Calu3 (cell line): ENCODE results near the gene KANSL1. TPM values are rescaled to one million over a fixed set of nuclear protein-coding genes. Genes with fewer than 3 reads are reported as not detected.

Source experiments
- BruUV-seq: library from RNA; stranded (reverse); fragments of 400-500 nt; replicated peaks from 2 replicates; lab custom pipeline; 2021; lab: Mats Ljungman, UMichigan
- CTCF ChIA-PET: fragments of 300-600 bp; sonication (Branson Sonifier 250); formaldehyde crosslinking; loops from one replicate; lab custom pipeline; 2022; ENCODE audit warnings: antibody characterized with exemption; lab: Charles Lee
- DNase-seq: peaks from one replicate; pipeline ENCODE4 v3.0.0; 2022
- H3K27ac Mint-ChIP-seq: one replicate; pipeline ENCODE4 v1.8.0; 2022; ENCODE audit warnings: mixed read lengths; ENCODE audit not compliant: unreplicated experiment
- H3K27me3 Mint-ChIP-seq: one replicate; pipeline ENCODE4 v1.8.0; 2022; ENCODE audit warnings: mixed read lengths; ENCODE audit not compliant: unreplicated experiment
- H3K36me3 Mint-ChIP-seq: one replicate; pipeline ENCODE4 v1.8.0; 2022; ENCODE audit warnings: mild to moderate bottlenecking, moderate library complexity, mixed read lengths; ENCODE audit not compliant: insufficient read depth, unreplicated experiment
- H3K4me1 Mint-ChIP-seq: one replicate; pipeline ENCODE4 v1.8.0; 2022; ENCODE audit warnings: mild to moderate bottlenecking, low read depth, mixed read lengths; ENCODE audit not compliant: unreplicated experiment
- H3K4me3 Mint-ChIP-seq: one replicate; pipeline ENCODE4 v1.8.0; 2022; ENCODE audit warnings: mild to moderate bottlenecking, low read depth, moderate library complexity, mixed read lengths; ENCODE audit not compliant: unreplicated experiment
- H3K9me3 Mint-ChIP-seq: one replicate; pipeline ENCODE4 v1.8.0; 2022; ENCODE audit warnings: low read depth, mixed read lengths; ENCODE audit not compliant: unreplicated experiment
- CTCF ChIP-seq: fragments of 200-600 bp; IDR thresholded peaks from one replicate; pipeline ENCODE4 v1.8.0; 2022; ENCODE audit warnings: antibody characterized with exemption; ENCODE audit not compliant: unreplicated experiment
- intact Hi-C: fragments of 100-400 bp; cut with micrococcal nuclease; formaldehyde crosslinking; loops from one replicate; pipeline ENCODE4 v1.10.0; 2022; ENCODE audit not compliant: unreplicated experiment
- total RNA-seq: library from RNA; stranded (reverse); gene quantifications from 2 replicates; pipeline ENCODE4 v1.2.3, GENCODE V29; 2022

The KANSL1 gene
- total RNA-seq, 1 experiment from 2014 or later = 190 TPM

DNA sequence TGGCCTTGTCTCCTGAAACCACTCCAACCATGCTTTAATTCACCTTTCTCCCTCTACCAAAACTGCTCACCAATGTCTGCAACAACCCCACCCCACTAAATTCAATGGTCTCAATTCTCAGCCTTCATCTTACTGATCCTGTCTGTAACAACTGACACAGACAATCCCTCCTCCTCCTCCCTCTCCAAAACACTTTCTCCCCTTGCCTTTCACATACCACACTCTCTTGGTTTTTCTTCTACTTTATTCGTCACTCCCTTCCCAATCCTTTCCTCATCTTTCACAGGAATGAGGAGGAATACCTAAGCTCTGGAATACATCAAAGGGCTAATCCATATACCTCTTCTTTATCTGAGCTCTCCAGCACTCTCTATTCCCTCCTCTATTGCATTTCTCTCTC lies 128.8 kb downstream of the KANSL1 start:
- Mint-ChIP-seq H3K4me1 (peaks cover 11% of the 10 kb centered on the region), H3K27ac (peak overlapping the region; percentile 22), H3K4me3 (no peak overlapping the region), H3K36me3 (peaks cover 55% of the 10 kb centered on the region), H3K9me3 (no peaks in the 10 kb centered on the region), H3K27me3 (no peaks in the 10 kb centered on the region)
- intact Hi-C loops = no loop called here
- no TSS peak for BruUV-seq
- no peak for DNase-seq
- CTCF ChIA-PET = interaction anchor here (0.6 kb wide), 1 partner anchor 102 kb away, joined by 3 read pairs; no protein-coding TSS in a partner anchor
- no peak for TF ChIP-seq CTCF

DNA sequence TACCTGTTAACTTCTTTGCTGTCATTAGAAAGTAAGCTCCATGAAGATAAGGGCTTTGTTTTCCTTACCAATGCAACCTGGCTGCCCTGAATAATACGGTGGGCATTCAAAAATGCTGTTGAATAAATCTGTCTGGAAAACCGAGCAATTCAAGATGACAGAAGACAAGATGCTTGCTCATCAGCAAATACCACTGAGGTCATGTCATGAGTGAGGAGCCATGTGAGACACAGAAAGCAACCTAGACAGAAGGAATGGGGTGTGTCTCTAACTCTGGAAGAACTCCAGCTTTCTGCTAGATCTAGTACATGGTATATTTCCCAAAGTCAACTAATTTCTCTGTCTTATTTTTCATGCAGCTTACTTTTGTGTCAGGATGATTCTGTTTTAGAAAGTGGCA lies 130.0 kb downstream of the KANSL1 start:
- H3K27me3 Mint-ChIP-seq = no peaks in the 10 kb centered on the region
- TSS peak; percentile 8 for BruUV-seq
- H3K4me1 Mint-ChIP-seq = peaks cover 19% of the 10 kb centered on the region
- TF ChIP-seq CTCF = no peak
- no peak for DNase-seq
- no peaks in the 10 kb centered on the region for H3K9me3 Mint-ChIP-seq
- CTCF ChIA-PET = interaction anchor here (0.7 to 1.7 kb wide), 2 partner anchors 141 to 150 kb away, joined by 3 to 7 read pairs; no protein-coding TSS in a partner anchor
- intact Hi-C loops = no loop called here
- H3K4me3 Mint-ChIP-seq = no peak overlapping the region
- no peak overlapping the region for H3K27ac Mint-ChIP-seq
- peaks cover 63% of the 10 kb centered on the region for H3K36me3 Mint-ChIP-seq

DNA sequence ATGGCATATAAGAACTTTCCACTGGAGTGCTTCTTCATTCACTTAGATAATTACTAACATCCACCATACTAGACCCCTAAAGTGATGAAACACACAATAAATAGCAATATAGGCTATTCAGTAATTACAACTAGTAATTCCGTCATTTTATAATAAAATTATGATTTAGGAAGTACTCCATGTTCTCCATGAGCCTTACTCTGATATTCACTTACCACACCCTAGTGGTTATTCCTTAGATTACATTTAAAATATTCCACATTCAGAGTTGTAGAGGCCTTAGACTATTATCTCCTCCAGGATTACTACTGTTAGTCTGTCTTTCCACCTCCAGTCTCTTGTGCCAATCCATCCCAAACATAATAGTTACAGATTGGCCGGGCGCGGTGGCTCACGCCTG lies 131.8 kb downstream of the KANSL1 start:
- Mint-ChIP-seq H3K27ac (no peak overlapping the region), H3K4me1 (peaks cover 37% of the 10 kb centered on the region), H3K4me3 (no peak overlapping the region), H3K27me3 (no peaks in the 10 kb centered on the region), H3K9me3 (no peaks in the 10 kb centered on the region), H3K36me3 (peaks cover 69% of the 10 kb centered on the region)
- no TSS peak for BruUV-seq
- no peak for DNase-seq
- CTCF ChIA-PET = no interaction called here
- intact Hi-C loops = no loop called here
- peak; percentile 34 for TF ChIP-seq CTCF

GRCh38 chr17:46060461-46060860 lies 132.8 kb downstream of the KANSL1 start:
- BruUV-seq = no TSS peak
- Mint-ChIP-seq H3K36me3 (peaks cover 60% of the 10 kb centered on the region), H3K27ac (no peak overlapping the region), H3K4me1 (peaks cover 38% of the 10 kb centered on the region), H3K4me3 (no peak overlapping the region), H3K9me3 (no peaks in the 10 kb centered on the region), H3K27me3 (no peaks in the 10 kb centered on the region)
- no peak for TF ChIP-seq CTCF
- DNase-seq = no peak
- intact Hi-C loops = no loop called here
- CTCF ChIA-PET = no interaction called here
